GM12801 (cell line): ENCODE data around the gene ZDHHC18.

Experiments used
- CTCF ChIP-seq: IDR thresholded peaks from one replicate; pipeline ENCODE4 v1.5.1; 2011; ENCODE audit warnings: control low read depth; ENCODE audit not compliant: insufficient read length; ENCODE audit errors: extremely low read depth

The ZDHHC18 gene

GRCh38 chr1:26879793-26880192 lies 53.3 kb downstream of the ZDHHC18 start:
- TF ChIP-seq CTCF, result no peak

GRCh38 chr1:26882696-26883463 lies 56.4 kb downstream of the ZDHHC18 start:
- TF ChIP-seq CTCF, result no peak

- TF ChIP-seq CTCF, result no peak
Measured at GRCh38 chr1:26887125-26887524, 60.6 kb downstream of the ZDHHC18 start.

GRCh38 chr1:26888231-26888630 lies 61.7 kb downstream of the ZDHHC18 start:
- TF ChIP-seq CTCF, result no peak

GRCh38 chr1:26889551-26890466 lies 63.3 kb downstream of the ZDHHC18 start, which contains the start of gene GPN2:
Gene GPN2 (minus strand): TSS chr1:26890283. CDS start chr1:26890096, 187 bp downstream.
- TF ChIP-seq CTCF, result no peak

- no peak for TF ChIP-seq CTCF
Measured at GRCh38 chr1:26890467-26890796, 63.9 kb downstream of the ZDHHC18 start.

GRCh38 chr1:26894263-26894662 lies 67.8 kb downstream of the ZDHHC18 start:
- no peak for TF ChIP-seq CTCF
